Thyroid gland (tissue), 4 donors: ENCODE results near the gene RABL6. TPM values are rescaled to one million over a fixed set of nuclear protein-coding genes. Genes with fewer than 3 reads are reported as not detected.
"Not testable (repeated sequence)": the region's sequence is repeated elsewhere in the genome, so short reads cannot be mapped to it uniquely, and the experiment has no call there.

Source experiments
- DNase-seq, 2 donors: peaks; one replicate each; pipeline ENCODE4 v3.0.0-alpha.2; 2019
- H3K27ac ChIP-seq, 3 donors: fragments of 200-600 bp; sonication (generic); 1 replicate in 2 of 3; 2 replicates in 1 of 3; pipeline ENCODE4 v1.5.1; 2016 to 2019; ENCODE audit warnings: mild to moderate bottlenecking in 1 of 3, moderate library complexity in 1 of 3
- H3K27me3 ChIP-seq: fragments of 200-600 bp; sonication (generic); one replicate; pipeline ENCODE4 v1.5.1; 2019
- H3K36me3 ChIP-seq, 2 donors: fragments of 200-600 bp; sonication (generic); one replicate each; pipeline ENCODE4 v1.5.1; 2016 to 2019
- H3K4me1 ChIP-seq, 2 donors: fragments of 200-600 bp; sonication (generic); one replicate each; pipeline ENCODE4 v1.5.1; 2017 to 2019
- H3K4me3 ChIP-seq, 3 donors: fragments of 200-600 bp; sonication (generic); replicated peaks in 1 of 3; 1 replicate in 2 of 3; 2 replicates in 1 of 3; pipeline ENCODE4 v1.5.1; 2016; ENCODE audit warnings: mild to moderate bottlenecking in 1 of 3
- H3K9me3 ChIP-seq: fragments of 200-600 bp; sonication (generic); one replicate; pipeline ENCODE4 v1.5.1; 2017
- CTCF ChIP-seq, 6 experiments: fragments of 200-600 bp in 3 of 6; fragments of 450-650 bp in 3 of 6; sonication (generic) in 3 of 6; IDR thresholded peaks; one replicate each; pipeline ENCODE4 v1.5.1; 2016 to 2019; ENCODE audit warnings: antibody characterized with exemption in 6 of 6, mild to moderate bottlenecking in 2 of 6, inconsistent platforms in 1 of 6, moderate library complexity in 1 of 6
- POLR2A ChIP-seq, 2 donors: fragments of 450-650 bp; IDR thresholded peaks; one replicate each; pipeline ENCODE4 v1.6.1; 2017; ENCODE audit warnings: antibody characterized with exemption in 2 of 2, mild to moderate bottlenecking in 2 of 2, moderate library complexity in 1 of 2
- WGBS, 2 donors: methylation state at CpG; one replicate each; pipeline ENCODE4 v1.1.5; 2017; 5-methylcytosine and 5-hydroxymethylcytosine counted together
- intact Hi-C: fragments of 100-400 bp; cut with DNase I; formaldehyde crosslinking; loops from one replicate; pipeline ENCODE4 v1.15.1; 2023
- total RNA-seq, 4 donors: library from RNA; depleted of rRNA; stranded (reverse); fragments of >200 nt; gene quantifications; one replicate each; pipeline ENCODE4 v1.2.3, GENCODE V29; 2016

RABL6 gene
- total RNA-seq, 4 donors from 2014 or later = 59.8 to 84.0 (median 62.2) TPM

GRCh38 chr9:136831002-136831719, 23.4 kb downstream of the RABL6 start:
- Histone ChIP-seq H3K27me3 (no peaks in the 10 kb centered on the region), H3K36me3 (peaks cover 37 to 41% of the 10 kb centered on the region in 2 donors), H3K9me3 (no peaks in the 10 kb centered on the region), H3K27ac (no peak overlapping the region), H3K4me3 (no peak overlapping the region), H3K4me1 (no peaks in the 10 kb centered on the region)
- intact Hi-C loops = no loop called here
- WGBS, 2 donors = 92 to 93% methylated on average over 26 to 28 of the region's 30 CpGs
- no peak for DNase-seq
- TF ChIP-seq POLR2A (IDR thresholded peaks at IDR 0.05) (no peak), CTCF (IDR thresholded peaks at IDR 0.05) (no peak)

GRCh38 chr9:136831720-136832104, 24.0 kb downstream of the RABL6 start:
- no peaks in the 10 kb centered on the region for H3K4me1 ChIP-seq
- no peak for TF ChIP-seq CTCF (IDR thresholded peaks at IDR 0.05)
- TF ChIP-seq POLR2A (IDR thresholded peaks at IDR 0.05) = no peak
- H3K27me3 ChIP-seq = no peaks in the 10 kb centered on the region
- DNase-seq = no peak
- no peaks in the 10 kb centered on the region for H3K9me3 ChIP-seq
- H3K36me3 ChIP-seq = peaks cover 34 to 40% of the 10 kb centered on the region in 2 donors
- H3K4me3 ChIP-seq = no peak overlapping the region
- H3K27ac ChIP-seq = no peak overlapping the region
- 90 to 93% methylated on average over 6 to 21 of the region's 23 CpGs for WGBS, 2 donors
- intact Hi-C loops = no loop called here

GRCh38 chr9:136832581-136832980, 24.8 kb downstream of the RABL6 start:
- TF ChIP-seq CTCF (IDR thresholded peaks at IDR 0.05) (no peak), POLR2A (IDR thresholded peaks at IDR 0.05) (no peak)
- no peak for DNase-seq
- no peaks in the 10 kb centered on the region for H3K9me3 ChIP-seq
- H3K4me3 ChIP-seq = no peak overlapping the region
- intact Hi-C loops = no loop called here
- 92 to 95% methylated on average over 4 to 8 of the region's 9 CpGs for WGBS, 2 donors
- no peaks in the 10 kb centered on the region for H3K4me1 ChIP-seq
- peaks cover 34 to 40% of the 10 kb centered on the region in 2 donors for H3K36me3 ChIP-seq
- H3K27me3 ChIP-seq = no peaks in the 10 kb centered on the region
- no peak overlapping the region for H3K27ac ChIP-seq

GRCh38 chr9:136833381-136834048, 25.8 kb downstream of the RABL6 start:
- DNase-seq, H3K4me1 ChIP-seq, H3K9me3 ChIP-seq, H3K27me3 ChIP-seq, H3K4me3 ChIP-seq, intact Hi-C loops, H3K27ac ChIP-seq: not testable (repeated sequence)
- H3K36me3 ChIP-seq = peaks cover 32 to 35% of the 10 kb centered on the region in 2 donors
- 88 to 89% methylated on average over 3 to 13 of the region's 16 CpGs for WGBS, 2 donors

- Histone ChIP-seq H3K27ac (no peak overlapping the region), H3K4me1 (no peaks in the 10 kb centered on the region), H3K4me3 (no peak overlapping the region), H3K36me3 (peaks cover 19 to 31% of the 10 kb centered on the region in 2 donors), H3K9me3 (no peaks in the 10 kb centered on the region), H3K27me3 (no peaks in the 10 kb centered on the region)
- WGBS, 2 donors = 95 to 98% methylated on average over 31 to 33 of the region's 36 CpGs
- intact Hi-C loops = no loop called here
- TF ChIP-seq CTCF (IDR thresholded peaks at IDR 0.05) (no peak), POLR2A (IDR thresholded peaks at IDR 0.05) (no peak)
- DNase-seq = no peak
Measured at GRCh38 chr9:136835162-136835931, 27.6 kb downstream of the RABL6 start.
